Activated naive CD8-positive, alpha-beta T cell treated with anti-CD3 and anti-CD28 coated beads, Interleukin-2, amount 50 U/mL, for 24 hours (primary cell): Measurements from ENCODE around the gene HMGXB3.

Source experiments
- ATAC-seq: fragments of 150-1000 bp; cut with Tn5 transposase; one replicate; pipeline ENCODE4 v1.10.0; 2021
- DNase-seq: peaks from one replicate; pipeline ENCODE4 v3.0.0; 2021
- H3K27ac Mint-ChIP-seq: one replicate; pipeline ENCODE4 v1.8.0; 2021; ENCODE audit warnings: mild to moderate bottlenecking, mixed read lengths
- H3K27me3 Mint-ChIP-seq: one replicate; pipeline ENCODE4 v1.8.0; 2021; ENCODE audit warnings: mixed read lengths
- H3K36me3 Mint-ChIP-seq: one replicate; pipeline ENCODE4 v1.8.0; 2021; ENCODE audit warnings: low read depth, mixed read lengths
- H3K4me1 Mint-ChIP-seq: one replicate; pipeline ENCODE4 v1.8.0; 2021; ENCODE audit warnings: mixed read lengths
- H3K4me3 Mint-ChIP-seq: one replicate; pipeline ENCODE4 v1.8.0; 2021; ENCODE audit warnings: mild to moderate bottlenecking, moderate library complexity, mixed read lengths
- H3K9me3 Mint-ChIP-seq: one replicate; pipeline ENCODE4 v1.8.0; 2021; ENCODE audit warnings: mixed read lengths

Gene HMGXB3

DNA sequence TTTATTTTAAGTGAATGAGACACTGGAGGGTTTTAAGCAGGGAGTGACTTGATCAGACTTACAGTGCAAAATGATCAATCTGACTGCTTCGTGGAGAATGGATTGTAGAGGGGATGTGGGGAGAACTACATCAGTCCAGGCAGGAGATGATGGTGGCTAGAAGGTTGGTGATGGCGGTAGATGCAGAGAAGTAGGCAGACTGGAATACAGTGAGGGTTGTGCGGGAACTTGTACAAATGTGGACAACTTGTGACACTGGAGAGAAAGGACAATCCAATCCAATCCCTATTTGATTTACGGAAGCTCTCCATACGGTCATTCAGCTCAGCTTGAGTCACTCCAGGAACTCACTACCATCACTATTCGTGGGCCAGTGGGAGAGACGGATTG is 678 bp upstream of the HMGXB3 start:
- peak overlapping the region; percentile 96 for H3K27ac Mint-ChIP-seq
- DNase-seq = no peak
- H3K36me3 Mint-ChIP-seq = peaks cover 28% of the 10 kb centered on the region
- H3K4me3 Mint-ChIP-seq = peak overlapping the region; percentile 96
- H3K4me1 Mint-ChIP-seq = peaks cover 39% of the 10 kb centered on the region
- H3K27me3 Mint-ChIP-seq = no peaks in the 10 kb centered on the region
- H3K9me3 Mint-ChIP-seq = no peaks in the 10 kb centered on the region
- ATAC-seq = no peak

DNA sequence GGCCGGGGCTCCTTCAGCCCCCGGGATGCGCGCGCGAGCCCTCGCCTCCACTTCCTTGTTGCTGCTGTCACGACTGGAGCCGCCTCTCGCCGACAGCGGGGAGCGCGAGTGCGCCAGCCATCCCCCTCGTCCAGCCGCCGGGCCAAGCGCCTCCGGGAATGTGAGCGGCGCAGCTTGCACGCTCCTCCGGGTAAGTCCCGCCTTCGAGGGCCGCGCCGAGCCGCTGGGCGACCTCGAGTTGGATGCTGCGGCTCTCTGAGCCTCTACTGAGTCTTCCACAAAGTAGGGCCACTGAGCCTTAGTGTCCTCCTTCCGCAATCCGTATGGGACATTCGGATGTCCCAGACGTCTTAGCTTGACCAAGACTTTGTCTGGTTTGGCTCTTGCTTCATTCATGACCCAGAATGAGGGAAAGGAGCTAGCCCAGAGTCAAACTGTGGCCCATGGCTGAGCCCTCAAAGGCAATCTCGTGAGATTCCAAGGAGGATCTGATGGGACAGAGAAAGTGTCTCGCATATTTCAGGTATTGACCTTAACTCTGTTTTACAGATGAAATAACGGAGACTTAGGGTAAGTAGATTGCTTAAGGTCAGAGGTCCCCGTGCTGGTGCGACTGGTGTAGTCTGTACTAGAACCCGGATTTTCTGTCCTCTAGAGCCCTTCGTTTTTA is 586 bp downstream of the HMGXB3 start:
- ATAC-seq = no peak
- Mint-ChIP-seq H3K27ac (peak overlapping the region; percentile 88), H3K4me3 (peak overlapping the region; percentile 96), H3K27me3 (no peaks in the 10 kb centered on the region), H3K9me3 (no peaks in the 10 kb centered on the region), H3K36me3 (peaks cover 27% of the 10 kb centered on the region), H3K4me1 (peaks cover 41% of the 10 kb centered on the region)
- peak; percentile 45 for DNase-seq

DNA sequence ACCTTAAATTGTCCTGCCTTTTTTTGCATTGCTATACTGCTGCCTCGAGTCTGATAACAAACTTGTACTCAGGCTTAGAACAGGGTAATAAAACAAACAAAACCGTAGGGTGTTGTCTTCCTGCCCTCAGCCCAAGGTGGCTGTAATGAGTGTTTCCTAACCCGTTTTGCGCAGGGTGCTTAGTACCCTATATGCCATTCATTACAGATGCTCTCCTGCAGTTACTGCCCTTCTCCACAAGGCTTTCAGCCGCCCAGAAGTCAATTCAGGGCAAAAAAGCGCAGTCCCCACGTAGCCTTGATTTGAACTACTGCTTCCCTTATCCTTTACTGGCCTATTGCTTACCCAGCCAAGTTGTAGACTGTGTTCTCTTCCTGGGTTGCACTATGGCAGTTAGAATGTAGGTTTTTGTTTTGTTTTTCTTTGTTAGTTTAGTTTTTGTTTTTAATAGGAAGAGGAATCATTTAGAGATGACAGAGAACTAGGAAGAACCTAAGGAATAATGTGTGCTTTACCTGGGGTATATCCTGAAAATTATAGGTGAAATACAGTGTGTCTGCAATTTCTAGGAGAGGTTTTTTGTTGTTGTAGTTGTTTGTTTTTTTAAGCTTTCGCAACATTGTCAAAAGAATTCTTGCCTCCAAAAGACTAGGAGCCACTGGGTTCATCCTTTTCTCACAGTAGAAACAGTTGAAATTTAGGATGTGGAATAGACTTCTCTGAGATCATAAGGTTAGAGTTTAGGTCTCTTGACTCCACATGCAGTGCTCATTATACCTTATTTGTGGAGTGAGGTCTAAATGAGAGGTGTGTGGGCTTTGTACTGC is 1.3 kb downstream of the HMGXB3 start:
- peaks cover 32% of the 10 kb centered on the region for H3K36me3 Mint-ChIP-seq

DNA sequence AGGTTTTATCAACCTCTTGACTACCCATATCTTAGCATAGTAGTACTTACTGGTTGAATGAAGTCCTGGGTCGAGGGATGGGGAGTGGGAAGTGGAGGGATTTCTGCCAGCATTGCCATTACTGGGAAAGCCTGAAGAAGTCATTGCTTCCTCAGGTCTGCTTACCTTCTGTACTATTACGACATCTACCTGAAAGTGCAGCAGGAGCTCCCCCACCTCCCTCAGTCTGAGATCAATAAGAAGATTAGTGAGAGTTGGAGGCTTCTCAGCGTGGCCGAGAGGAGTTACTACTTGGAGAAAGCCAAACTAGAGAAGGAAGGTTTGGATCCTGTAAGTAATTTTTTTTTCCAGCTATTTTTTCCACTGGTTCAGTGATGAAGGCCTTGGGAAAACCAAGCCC is 5.8 kb downstream of the HMGXB3 start:
- Mint-ChIP-seq H3K27me3 (no peaks in the 10 kb centered on the region), H3K4me3 (no peak overlapping the region), H3K9me3 (no peaks in the 10 kb centered on the region), H3K36me3 (peaks cover 53% of the 10 kb centered on the region), H3K27ac (no peak overlapping the region), H3K4me1 (peaks cover 36% of the 10 kb centered on the region)
- DNase-seq (no peak), ATAC-seq (no peak)

More for the DNA sequence above, 1.3 kb downstream of the HMGXB3 start:
- Mint-ChIP-seq H3K27ac (peak overlapping the region; percentile 88), H3K4me3 (peak overlapping the region; percentile 96), H3K4me1 (peaks cover 41% of the 10 kb centered on the region), H3K9me3 (no peaks in the 10 kb centered on the region), H3K27me3 (no peaks in the 10 kb centered on the region)
- DNase-seq (peak; percentile 49), ATAC-seq (peak; percentile 66)

DNA sequence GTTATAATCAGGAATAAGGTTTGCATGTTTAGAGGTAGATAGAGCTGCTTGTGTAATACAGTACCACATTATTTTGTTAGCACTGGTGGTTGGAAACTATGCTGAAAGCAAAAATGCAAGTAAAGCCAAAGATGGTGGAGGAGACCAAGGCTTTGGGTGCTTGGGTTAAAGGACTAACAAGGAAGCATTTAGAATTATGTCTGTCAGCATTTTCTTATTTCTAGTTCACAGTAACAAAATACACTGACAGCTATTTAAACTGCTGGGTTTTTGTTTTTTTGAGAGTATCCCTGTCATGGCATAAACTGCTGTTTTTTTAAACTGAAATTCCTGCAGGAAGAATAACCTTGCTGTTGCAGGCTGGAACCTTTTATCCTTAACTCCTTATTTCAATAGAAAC is 6.5 kb downstream of the HMGXB3 start:
- Mint-ChIP-seq H3K27ac (peak overlapping the region; percentile 29), H3K36me3 (peaks cover 54% of the 10 kb centered on the region), H3K27me3 (no peaks in the 10 kb centered on the region), H3K4me1 (peaks cover 31% of the 10 kb centered on the region), H3K9me3 (no peaks in the 10 kb centered on the region), H3K4me3 (no peak overlapping the region)
- ATAC-seq (no peak), DNase-seq (no peak)

DNA sequence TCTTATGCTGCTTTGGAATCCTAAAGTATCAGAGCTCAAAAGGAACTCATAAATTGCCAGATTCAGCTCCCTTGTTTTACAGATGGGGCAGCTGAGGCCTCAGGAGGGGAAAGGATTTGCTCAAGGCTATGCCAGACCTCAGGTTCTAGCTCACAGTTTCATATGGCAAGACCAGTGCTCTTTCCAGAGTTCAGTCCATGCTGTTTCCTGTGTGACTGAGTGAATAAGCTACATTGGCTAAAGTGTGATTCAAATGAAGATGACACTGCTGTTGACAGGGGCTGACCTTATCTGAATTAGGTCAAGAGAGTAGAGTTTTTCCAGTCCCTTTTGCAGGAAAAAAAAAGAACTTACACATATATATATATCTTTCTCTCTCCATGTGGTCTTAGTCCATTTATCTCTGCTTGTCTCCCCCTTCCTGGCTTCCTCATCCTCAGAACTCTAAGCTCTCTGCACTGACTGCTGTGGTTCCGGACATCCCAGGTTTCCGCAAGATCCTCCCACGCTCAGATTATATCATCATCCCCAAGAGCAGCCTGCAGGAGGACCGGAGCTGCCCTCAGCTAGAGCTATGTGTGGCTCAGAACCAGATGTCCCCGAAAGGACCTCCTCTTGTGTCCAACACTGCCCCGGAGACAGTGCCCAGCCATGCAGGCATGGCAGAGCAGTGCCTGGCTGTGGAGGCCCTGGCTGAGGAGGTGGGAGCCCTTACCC is 9.3 kb downstream of the HMGXB3 start:
- DNase-seq = no peak
- H3K36me3 Mint-ChIP-seq = peaks cover 63% of the 10 kb centered on the region
- no peaks in the 10 kb centered on the region for H3K27me3 Mint-ChIP-seq
- no peaks in the 10 kb centered on the region for H3K9me3 Mint-ChIP-seq
- peaks cover 14% of the 10 kb centered on the region for H3K4me1 Mint-ChIP-seq
- no peak overlapping the region for H3K27ac Mint-ChIP-seq
- no peak overlapping the region for H3K4me3 Mint-ChIP-seq
- peak; percentile 53 for ATAC-seq

DNA sequence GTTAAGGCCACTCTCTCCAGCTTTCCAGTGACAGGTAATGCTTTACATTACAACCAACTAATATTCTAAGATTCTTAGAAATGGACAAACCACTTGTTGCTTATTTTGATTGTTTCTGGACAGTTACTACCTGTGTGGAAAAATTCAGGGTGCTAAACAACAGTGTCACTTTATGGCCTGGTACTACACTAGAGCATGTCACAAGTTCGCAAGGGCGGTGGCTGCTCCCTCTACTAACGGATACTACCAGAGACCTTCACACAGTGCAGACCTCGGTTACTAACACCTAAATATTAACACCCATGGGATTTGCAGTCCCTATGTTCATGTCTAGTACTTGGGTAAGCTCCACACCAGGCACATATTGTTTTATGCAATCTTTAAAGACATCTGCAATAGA is 13.4 kb downstream of the HMGXB3 start:
- Mint-ChIP-seq H3K27ac (no peak overlapping the region), H3K9me3 (peaks cover 6% of the 10 kb centered on the region), H3K36me3 (peaks cover 77% of the 10 kb centered on the region), H3K27me3 (no peaks in the 10 kb centered on the region), H3K4me3 (no peak overlapping the region), H3K4me1 (peaks cover 5% of the 10 kb centered on the region)
- no peak for ATAC-seq
- DNase-seq = no peak

DNA sequence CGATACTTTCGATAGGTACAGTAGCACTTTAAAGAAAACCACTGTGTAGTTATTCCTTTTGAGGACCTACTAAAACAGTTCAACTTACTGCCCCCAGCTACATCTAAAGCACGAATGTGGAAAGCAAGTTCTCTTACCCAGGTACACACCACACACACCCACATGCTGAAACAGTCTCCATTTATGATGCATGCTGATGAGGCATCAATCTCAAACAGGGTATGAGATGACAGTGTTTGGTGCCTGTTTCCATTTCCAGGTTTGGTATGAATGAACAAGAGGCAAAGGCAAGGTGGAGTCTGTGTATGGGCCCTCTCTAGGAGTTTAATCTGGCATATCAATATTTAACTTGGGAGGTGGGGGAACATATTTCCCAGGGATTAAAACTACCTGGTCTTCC is 13.9 kb downstream of the HMGXB3 start:
- no peak overlapping the region for H3K4me3 Mint-ChIP-seq
- H3K4me1 Mint-ChIP-seq = peaks cover 5% of the 10 kb centered on the region
- H3K27ac Mint-ChIP-seq = no peak overlapping the region
- H3K36me3 Mint-ChIP-seq = peaks cover 82% of the 10 kb centered on the region
- no peaks in the 10 kb centered on the region for H3K27me3 Mint-ChIP-seq
- ATAC-seq = peak; percentile 28
- H3K9me3 Mint-ChIP-seq = peaks cover 6% of the 10 kb centered on the region
- DNase-seq = no peak

DNA sequence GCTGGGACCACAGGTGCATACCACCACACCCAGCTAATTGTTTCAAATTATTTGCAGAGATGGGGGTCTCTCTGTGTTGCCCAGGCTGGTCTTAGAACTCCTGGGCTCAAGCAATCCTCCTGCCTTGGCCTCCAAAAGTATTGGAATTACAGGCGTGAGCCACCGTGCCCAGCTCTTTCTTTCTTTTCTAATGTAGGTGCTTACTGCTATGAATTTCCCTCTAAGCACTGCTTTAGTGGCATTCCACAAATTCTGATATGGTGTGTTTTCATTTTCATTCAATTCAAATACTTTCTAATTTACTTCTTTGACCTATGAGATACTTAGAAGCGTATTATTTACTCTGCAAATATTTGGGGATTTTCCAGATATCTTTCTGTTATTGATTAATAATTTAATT is 14.9 kb downstream of the HMGXB3 start:
- DNase-seq = no peak
- no peak overlapping the region for H3K4me3 Mint-ChIP-seq
- H3K36me3 Mint-ChIP-seq = peaks cover 83% of the 10 kb centered on the region
- H3K27ac Mint-ChIP-seq = no peak overlapping the region
- peaks cover 6% of the 10 kb centered on the region for H3K9me3 Mint-ChIP-seq
- no peak for ATAC-seq
- H3K4me1 Mint-ChIP-seq = peaks cover 7% of the 10 kb centered on the region
- H3K27me3 Mint-ChIP-seq = no peaks in the 10 kb centered on the region

DNA sequence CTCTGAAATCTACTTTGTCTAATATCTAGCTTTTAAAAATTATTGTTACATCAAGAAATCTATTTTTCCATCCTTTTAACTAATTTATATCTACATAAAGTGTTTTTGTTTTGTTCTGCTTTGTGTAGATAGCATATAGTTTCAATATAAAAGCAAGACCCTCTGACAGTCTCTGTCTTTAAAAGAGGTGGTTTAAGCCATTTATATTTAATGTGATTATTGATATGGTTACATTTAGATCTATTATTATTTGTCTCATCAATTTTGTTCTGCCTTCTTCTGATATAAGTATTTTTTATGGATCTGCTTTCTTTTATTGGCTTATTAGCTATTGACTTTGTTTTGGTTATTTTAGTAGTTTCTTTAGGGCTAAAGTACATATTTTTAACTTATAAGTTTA is 16.0 kb downstream of the HMGXB3 start:
- no peak for DNase-seq
- no peak for ATAC-seq
- H3K27me3 Mint-ChIP-seq = no peaks in the 10 kb centered on the region
- peaks cover 82% of the 10 kb centered on the region for H3K36me3 Mint-ChIP-seq
- H3K4me1 Mint-ChIP-seq = peaks cover 8% of the 10 kb centered on the region
- no peak overlapping the region for H3K4me3 Mint-ChIP-seq
- H3K9me3 Mint-ChIP-seq = peaks cover 6% of the 10 kb centered on the region
- H3K27ac Mint-ChIP-seq = no peak overlapping the region

DNA sequence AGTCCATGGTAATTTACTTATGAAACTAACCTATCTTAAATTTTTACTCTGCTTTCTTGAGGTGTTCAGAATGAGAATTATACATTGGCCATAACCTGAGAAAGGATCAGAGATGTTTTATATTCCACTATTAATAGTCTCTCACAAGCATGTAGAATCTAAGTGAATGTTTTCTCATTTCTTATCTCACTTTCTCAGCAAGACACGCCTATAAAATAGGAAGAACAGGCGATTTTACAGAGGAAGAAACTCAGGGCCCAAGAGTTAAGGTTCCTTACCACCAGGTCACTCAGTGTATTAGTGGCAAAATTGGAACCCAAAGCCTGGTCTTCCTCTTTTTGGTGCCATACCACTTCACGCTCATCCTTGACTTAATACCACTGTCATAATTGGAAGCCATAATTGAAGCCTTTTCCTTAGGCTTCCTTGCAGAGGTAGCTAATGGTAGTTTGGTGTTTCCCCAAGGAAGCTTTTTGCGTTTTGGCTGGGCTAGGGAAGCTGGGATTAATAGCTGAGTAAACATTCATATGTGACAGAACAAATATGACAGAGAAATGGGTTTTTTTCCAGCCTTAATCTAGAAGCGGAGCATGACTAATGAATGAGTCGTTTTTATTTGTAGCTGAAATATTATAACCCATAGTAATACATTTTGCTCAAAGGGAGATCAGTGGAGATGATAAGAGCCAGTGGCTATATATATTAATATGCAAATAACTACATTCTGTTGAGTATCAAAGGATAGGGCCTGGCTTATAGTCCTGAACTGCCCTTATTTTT is 16.9 kb downstream of the HMGXB3 start:
- Mint-ChIP-seq H3K27ac (no peak overlapping the region), H3K36me3 (peaks cover 85% of the 10 kb centered on the region), H3K4me1 (peaks cover 15% of the 10 kb centered on the region), H3K9me3 (peaks cover 6% of the 10 kb centered on the region), H3K27me3 (no peaks in the 10 kb centered on the region), H3K4me3 (no peak overlapping the region)
- ATAC-seq (no peak), DNase-seq (no peak)

DNA sequence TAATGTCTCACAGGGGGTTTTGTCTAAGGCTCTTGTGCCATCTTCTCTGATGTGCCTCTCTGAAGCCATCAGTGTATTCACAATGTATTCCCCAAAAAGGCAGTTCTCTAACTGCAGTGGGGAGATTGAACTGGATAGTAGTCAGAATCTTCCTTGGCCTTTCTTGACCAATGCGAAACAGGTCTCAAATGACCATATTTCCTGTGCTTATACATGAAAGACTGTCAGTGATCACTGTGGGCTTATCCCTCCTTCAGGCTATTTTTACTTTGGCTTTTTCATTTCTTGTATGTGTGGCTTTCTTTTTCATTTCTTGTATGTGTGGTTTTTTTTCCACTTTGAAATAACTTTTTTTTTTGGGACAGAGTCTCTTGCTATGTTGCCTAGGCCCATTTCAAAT is 19.7 kb downstream of the HMGXB3 start:
- Mint-ChIP-seq H3K27ac (no peak overlapping the region), H3K9me3 (peaks cover 6% of the 10 kb centered on the region), H3K4me1 (peaks cover 15% of the 10 kb centered on the region)

DNA sequence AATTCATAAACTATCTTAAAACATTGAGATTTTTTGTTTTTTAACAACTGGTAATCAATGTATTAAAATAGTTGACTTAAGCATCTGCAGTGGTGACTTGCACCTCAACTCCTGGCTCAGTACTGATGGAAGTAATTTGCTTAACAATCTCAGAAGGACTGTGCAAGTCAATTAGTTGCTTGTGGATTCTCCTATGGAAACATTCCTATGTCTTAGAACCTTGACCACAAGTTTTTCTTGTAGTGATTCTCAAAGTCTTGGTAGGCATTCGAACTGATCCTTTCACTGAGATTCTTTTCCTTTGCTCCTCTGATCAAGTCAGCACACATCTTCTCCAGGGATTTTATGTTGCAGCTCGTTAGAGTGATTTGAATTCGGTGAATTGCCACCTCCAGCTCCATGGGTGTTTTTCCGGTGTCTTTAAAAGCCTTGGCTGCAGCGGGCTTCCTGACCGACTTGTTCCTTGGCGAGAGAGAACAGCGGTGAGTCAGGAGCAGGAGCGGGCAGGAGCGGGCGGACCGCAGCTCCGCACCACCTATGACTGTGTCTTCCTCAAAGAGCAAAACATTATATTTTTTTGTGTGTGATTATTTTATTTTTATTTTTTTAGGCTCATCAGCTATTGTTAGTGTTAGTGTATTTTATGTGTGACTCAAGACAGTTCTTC is 21.1 kb downstream of the HMGXB3 start:
- ATAC-seq = no peak
- Mint-ChIP-seq H3K4me1 (peaks cover 15% of the 10 kb centered on the region), H3K4me3 (no peak overlapping the region), H3K9me3 (no peaks in the 10 kb centered on the region), H3K27me3 (no peaks in the 10 kb centered on the region), H3K36me3 (peaks cover 69% of the 10 kb centered on the region), H3K27ac (peak overlapping the region; percentile 52)
- DNase-seq = no peak

More for the DNA sequence above, 19.7 kb downstream of the HMGXB3 start:
- ATAC-seq (no peak), DNase-seq (no peak)
- peaks cover 75% of the 10 kb centered on the region for H3K36me3 Mint-ChIP-seq
- no peak overlapping the region for H3K4me3 Mint-ChIP-seq
- no peaks in the 10 kb centered on the region for H3K27me3 Mint-ChIP-seq

DNA sequence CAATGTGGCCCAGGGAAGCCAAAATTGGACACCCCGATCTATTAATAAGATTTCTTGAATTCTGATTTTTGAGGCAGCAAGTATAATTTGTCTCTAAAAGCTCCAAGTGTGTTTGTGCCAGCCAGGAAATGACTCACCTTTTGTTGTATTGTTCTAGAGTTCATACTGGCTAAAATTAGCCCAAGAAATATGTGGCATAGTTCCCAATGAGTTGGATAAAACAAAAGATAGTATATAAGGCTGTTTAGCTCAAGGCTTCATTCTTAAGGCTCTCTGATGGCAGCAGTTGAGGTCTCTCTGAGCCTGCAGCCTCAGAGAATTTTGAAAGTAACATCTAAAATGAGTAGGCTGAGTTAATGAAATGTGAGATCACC is 21.6 kb downstream of the HMGXB3 start:
- Mint-ChIP-seq H3K4me3 (no peak overlapping the region), H3K36me3 (peaks cover 68% of the 10 kb centered on the region), H3K27ac (peak overlapping the region; percentile 52), H3K9me3 (no peaks in the 10 kb centered on the region), H3K27me3 (no peaks in the 10 kb centered on the region), H3K4me1 (peaks cover 14% of the 10 kb centered on the region)
- DNase-seq = no peak
- ATAC-seq = no peak
